HepG2 (cell line): ENCODE results near the gene DLG4. TPM values are rescaled to one million over a fixed set of nuclear protein-coding genes. Genes with fewer than 3 reads are reported as not detected.
A peak's percentile ranks its signal among the peaks of the same experiment; 100 is the strongest.

ENCODE experiments used
- CBX1 ChIP-seq: IDR thresholded peaks from one replicate; pipeline ENCODE4 v1.6.1; 2016; ENCODE audit warnings: antibody characterized with exemption, low read depth
- GTF2F1 ChIP-seq: fragments of 150-350 bp; IDR thresholded peaks from 2 replicates; pipeline ENCODE4 v1.6.1; 2014; ENCODE audit warnings: low read length
- HNRNPUL1 ChIP-seq: fragments of 200-400 bp; formaldehyde crosslinking; IDR thresholded peaks from 2 replicates; pipeline ENCODE4 v1.6.1; 2017; ENCODE audit warnings: low read depth, mild to moderate bottlenecking, low read length, moderate library complexity
- IRF2 ChIP-seq: IDR thresholded peaks from 2 replicates; pipeline ENCODE4 v1.6.1; 2018; ENCODE audit warnings: missing genetic modification reagents, missing compliant biosample characterization
- KAT2B ChIP-seq: fragments of 150-350 bp; IDR thresholded peaks from 2 replicates; pipeline ENCODE4 v1.6.1; 2014; ENCODE audit warnings: low read depth, low read length, borderline replicate concordance
- MBD4 ChIP-seq: IDR thresholded peaks from 2 replicates; pipeline ENCODE4 v1.6.1; 2012; ENCODE audit warnings: low read length, inconsistent platforms, borderline replicate concordance
- MEIS1 ChIP-seq: sonication (generic); formaldehyde crosslinking; IDR thresholded peaks from 2 replicates; pipeline ENCODE4 v1.9.0; 2021; ENCODE audit warnings: mild to moderate bottlenecking, missing genetic modification reagents, moderate library complexity, borderline replicate concordance
- NFYC ChIP-seq: IDR thresholded peaks from 2 replicates; pipeline ENCODE4 v1.6.1; 2016; ENCODE audit warnings: missing genetic modification reagents, missing compliant biosample characterization
- SMAD1 ChIP-seq: sonication (generic); formaldehyde crosslinking; IDR thresholded peaks from 2 replicates; pipeline ENCODE4 v1.4.0; 2020; ENCODE audit warnings: missing genetic modification reagents, low read depth, mild to moderate bottlenecking, borderline replicate concordance
- SRSF1 ChIP-seq: fragments of 200-400 bp; formaldehyde crosslinking; optimal IDR thresholded peaks from 2 replicates; pipeline ENCODE3; 2017; ENCODE audit warnings: mild to moderate bottlenecking, low read depth, low read length, moderate library complexity
- TGIF2 ChIP-seq: IDR thresholded peaks from 2 replicates; pipeline ENCODE4 v1.6.1; 2016; ENCODE audit warnings: control low read depth, missing compliant biosample characterization
- ZBTB1 ChIP-seq: sonication (generic); formaldehyde crosslinking; IDR thresholded peaks from 2 replicates; pipeline ENCODE4 v1.4.0; 2020; ENCODE audit warnings: missing genetic modification reagents, borderline replicate concordance
- ZNF160 ChIP-seq: sonication (generic); formaldehyde crosslinking; IDR thresholded peaks from 2 replicates; pipeline ENCODE4 v1.8.0; 2022; ENCODE audit warnings: mild to moderate bottlenecking, inconsistent platforms, missing genetic modification reagents
- ZNF256 ChIP-seq: sonication (generic); formaldehyde crosslinking; conservative IDR thresholded peaks from 2 replicates; pipeline ENCODE4 v1.4.0; 2020; ENCODE audit warnings: missing genetic modification reagents
- ZNF34 ChIP-seq: sonication (generic); formaldehyde crosslinking; IDR thresholded peaks from 2 replicates; pipeline ENCODE4 v1.4.0; 2020; ENCODE audit warnings: mild to moderate bottlenecking, missing genetic modification reagents, borderline replicate concordance
- ZNF382 ChIP-seq: sonication (generic); formaldehyde crosslinking; IDR thresholded peaks from 2 replicates; pipeline ENCODE4 v1.5.0; 2020; ENCODE audit warnings: missing genetic modification reagents, mild to moderate bottlenecking, borderline replicate concordance
- ZNF546 ChIP-seq: sonication (generic); formaldehyde crosslinking; conservative IDR thresholded peaks from 2 replicates; pipeline ENCODE4 v1.8.1; 2023; ENCODE audit warnings: mild to moderate bottlenecking, missing genetic modification reagents
- ZNF552 ChIP-seq: sonication (generic); formaldehyde crosslinking; IDR thresholded peaks from 2 replicates; pipeline ENCODE4 v1.9.0; 2022; ENCODE audit warnings: missing genetic modification reagents, mild to moderate bottlenecking, borderline replicate concordance
- ZNF670 ChIP-seq: sonication (generic); formaldehyde crosslinking; IDR thresholded peaks from 2 replicates; pipeline ENCODE4 v1.8.0; 2022; ENCODE audit warnings: mild to moderate bottlenecking, missing genetic modification reagents, borderline replicate concordance
- ZNF7 ChIP-seq: IDR thresholded peaks from 2 replicates; pipeline ENCODE4 v1.6.1; 2016; ENCODE audit warnings: missing biosample characterization, missing genetic modification reagents
- ZNF761 ChIP-seq: sonication (generic); formaldehyde crosslinking; conservative IDR thresholded peaks from 2 replicates; pipeline ENCODE4 v1.4.0; 2020; ENCODE audit warnings: mild to moderate bottlenecking, missing genetic modification reagents
- ZNF777 ChIP-seq: sonication (generic); formaldehyde crosslinking; IDR thresholded peaks from 2 replicates; pipeline ENCODE4 v1.4.0; 2020; ENCODE audit warnings: missing genetic modification reagents
- ZNF878 ChIP-seq: sonication (generic); formaldehyde crosslinking; IDR thresholded peaks from 2 replicates; pipeline ENCODE4 v1.8.1; 2023; ENCODE audit warnings: mild to moderate bottlenecking, missing genetic modification reagents, moderate library complexity
- ZNF879 ChIP-seq: sonication (generic); formaldehyde crosslinking; IDR thresholded peaks from 2 replicates; pipeline ENCODE4 v1.8.1; 2023; ENCODE audit warnings: missing genetic modification reagents
- ZSCAN9 ChIP-seq: IDR thresholded peaks from 2 replicates; pipeline ENCODE4 v1.6.1; 2016; ENCODE audit warnings: borderline replicate concordance
- polyA plus RNA-seq, 8 experiments: library from polyadenylated mRNA; depleted of rRNA in 3 of 8; stranded (reverse) in 7 of 8; unstranded in 1 of 8; fragments of >200 nt; fragmentation: Illumina TruSeq in 4 of 8; extraction: Trizol in 4 of 8; gene quantifications; 2 replicates each; pipeline versions ENCODE4 v1.2.1 to v1.2.3, GENCODE V29; 2011 to 2016; ENCODE audit warnings: low read depth in 4 of 8, missing spikeins in 1 of 8, mixed read lengths in 1 of 8; ENCODE audit not compliant: insufficient read depth in 1 of 8
- total RNA-seq, 5 experiments: library from RNA; depleted of rRNA; stranded (reverse); fragments of >200 nt; fragmentation: Illumina TruSeq; extraction: Trizol; gene quantifications; 2 replicates each; pipeline ENCODE4 v1.2.3, GENCODE V29; 2016; ENCODE audit warnings: low read depth in 1 of 5
- TF ChIP-seq, protein P1 (sequence below): sonication (generic); formaldehyde crosslinking; IDR thresholded peaks from 2 replicates; pipeline ENCODE4 v1.4.0; 2020; ENCODE audit warnings: mild to moderate bottlenecking, missing genetic modification reagents
- TF ChIP-seq, protein P2 (sequence below): sonication (generic); formaldehyde crosslinking; IDR thresholded peaks from 2 replicates; pipeline ENCODE4 v1.4.0; 2020; ENCODE audit warnings: missing genetic modification reagents
- TF ChIP-seq, protein P3 (sequence below): fragments of 450-650 bp; IDR thresholded peaks from 2 replicates; pipeline ENCODE4 v1.6.1; 2017; ENCODE audit warnings: mild to moderate bottlenecking

The DLG4 gene
- total and polyA plus RNA-seq, 2 of the 13 experiments (the other 11 are each of a cell fraction or from before 2014, with no cell fraction given) = 0.71 to 4.3 TPM

DNA sequence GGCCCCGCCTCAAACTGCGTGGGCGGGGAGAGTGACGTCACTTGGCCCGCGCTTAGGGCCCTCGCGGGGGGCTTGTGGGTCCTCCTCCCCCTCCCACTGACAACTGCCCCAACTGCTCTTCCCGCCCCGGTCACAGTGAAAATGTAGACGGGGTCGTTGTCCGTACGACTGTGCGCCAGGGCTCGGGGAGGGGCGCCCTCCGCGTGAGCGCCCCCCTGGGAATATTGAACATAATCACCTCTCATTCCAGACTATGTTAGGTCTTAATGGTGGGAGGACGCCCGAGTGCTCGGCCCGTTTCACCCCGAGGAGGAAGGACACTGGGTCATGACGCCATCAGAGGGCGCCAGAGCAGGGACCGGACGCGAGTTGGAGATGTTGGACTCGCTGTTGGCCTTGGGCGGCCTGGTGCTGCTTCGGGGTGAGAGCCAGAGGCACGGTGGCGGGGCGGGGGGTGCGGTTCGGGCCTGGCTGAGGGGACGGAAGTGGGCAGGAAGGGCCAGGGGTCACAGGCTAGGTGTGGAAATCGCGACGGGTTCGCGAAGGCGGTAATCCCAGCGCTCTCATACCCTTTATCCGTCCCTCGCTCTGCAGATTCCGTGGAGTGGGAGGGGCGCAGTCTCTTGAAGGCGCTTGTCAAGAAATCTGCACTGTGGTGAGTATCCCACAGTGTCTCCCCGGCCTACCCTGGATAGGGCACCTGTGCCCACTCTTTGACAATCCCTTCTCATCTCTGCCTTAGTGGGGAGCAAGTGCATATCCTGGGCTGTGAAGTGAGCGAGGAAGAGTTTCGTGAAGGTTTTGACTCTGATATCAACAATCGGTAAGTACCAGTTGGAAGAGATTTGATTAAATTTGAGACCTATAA is 32.8 kb upstream of the DLG4 start, which contains the start of gene ELP5 (continued):
- TF ChIP-seq ZNF256 (CRISPR knock-in tag) = no peak
- no peak for TF ChIP-seq SMAD1
- TF ChIP-seq ZNF160 (CRISPR knock-in tag) = peak; percentile 32; the same call in 1 of the 2 replicates
- 0 out of 2 replicates have a peak, but pooled peaks have one; percentile 38 for TF ChIP-seq MEIS1 (CRISPR knock-in tag)
- peak; percentile 40; the same call in 1 of the 2 replicates for TF ChIP-seq GTF2F1
- peak; percentile 71; the same call in 1 of the 2 replicates for TF ChIP-seq ZNF670 (CRISPR knock-in tag)
- TF ChIP-seq ZNF546 = no peak; the same call in 1 of the 2 replicates
- TF ChIP-seq KAT2B = no peak
- no peak for TF ChIP-seq ZSCAN9 (CRISPR knock-in tag)
- TF ChIP-seq ZNF7 (CRISPR knock-in tag) = no peak
- TF ChIP-seq SRSF1 = peak; percentile 60
- TF ChIP-seq ZNF879 (CRISPR knock-in tag) = no peak
- TF ChIP-seq, protein P1, sequence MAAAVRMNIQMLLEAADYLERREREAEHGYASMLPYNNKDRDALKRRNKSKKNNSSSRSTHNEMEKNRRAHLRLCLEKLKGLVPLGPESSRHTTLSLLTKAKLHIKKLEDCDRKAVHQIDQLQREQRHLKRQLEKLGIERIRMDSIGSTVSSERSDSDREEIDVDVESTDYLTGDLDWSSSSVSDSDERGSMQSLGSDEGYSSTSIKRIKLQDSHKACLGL (CRISPR knock-in tag) = peak; percentile 78
- TF ChIP-seq, protein P2, sequence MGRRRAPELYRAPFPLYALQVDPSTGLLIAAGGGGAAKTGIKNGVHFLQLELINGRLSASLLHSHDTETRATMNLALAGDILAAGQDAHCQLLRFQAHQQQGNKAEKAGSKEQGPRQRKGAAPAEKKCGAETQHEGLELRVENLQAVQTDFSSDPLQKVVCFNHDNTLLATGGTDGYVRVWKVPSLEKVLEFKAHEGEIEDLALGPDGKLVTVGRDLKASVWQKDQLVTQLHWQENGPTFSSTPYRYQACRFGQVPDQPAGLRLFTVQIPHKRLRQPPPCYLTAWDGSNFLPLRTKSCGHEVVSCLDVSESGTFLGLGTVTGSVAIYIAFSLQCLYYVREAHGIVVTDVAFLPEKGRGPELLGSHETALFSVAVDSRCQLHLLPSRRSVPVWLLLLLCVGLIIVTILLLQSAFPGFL (CRISPR knock-in tag) = no peak
- TF ChIP-seq ZNF761 (CRISPR knock-in tag) = peak; percentile 68
- no peak for TF ChIP-seq HNRNPUL1
- 0 out of 2 replicates have a peak, but pooled peaks have one; percentile 23 for TF ChIP-seq NFYC (CRISPR knock-in tag)
- TF ChIP-seq IRF2 (CRISPR knock-in tag) = peak; percentile 88
- TF ChIP-seq ZNF878 (CRISPR knock-in tag) = no peak
- no peak for TF ChIP-seq TGIF2 (CRISPR knock-in tag)
- no peak; the same call in 1 of the 2 replicates for TF ChIP-seq ZNF552 (CRISPR knock-in tag)
- TF ChIP-seq, protein P3, sequence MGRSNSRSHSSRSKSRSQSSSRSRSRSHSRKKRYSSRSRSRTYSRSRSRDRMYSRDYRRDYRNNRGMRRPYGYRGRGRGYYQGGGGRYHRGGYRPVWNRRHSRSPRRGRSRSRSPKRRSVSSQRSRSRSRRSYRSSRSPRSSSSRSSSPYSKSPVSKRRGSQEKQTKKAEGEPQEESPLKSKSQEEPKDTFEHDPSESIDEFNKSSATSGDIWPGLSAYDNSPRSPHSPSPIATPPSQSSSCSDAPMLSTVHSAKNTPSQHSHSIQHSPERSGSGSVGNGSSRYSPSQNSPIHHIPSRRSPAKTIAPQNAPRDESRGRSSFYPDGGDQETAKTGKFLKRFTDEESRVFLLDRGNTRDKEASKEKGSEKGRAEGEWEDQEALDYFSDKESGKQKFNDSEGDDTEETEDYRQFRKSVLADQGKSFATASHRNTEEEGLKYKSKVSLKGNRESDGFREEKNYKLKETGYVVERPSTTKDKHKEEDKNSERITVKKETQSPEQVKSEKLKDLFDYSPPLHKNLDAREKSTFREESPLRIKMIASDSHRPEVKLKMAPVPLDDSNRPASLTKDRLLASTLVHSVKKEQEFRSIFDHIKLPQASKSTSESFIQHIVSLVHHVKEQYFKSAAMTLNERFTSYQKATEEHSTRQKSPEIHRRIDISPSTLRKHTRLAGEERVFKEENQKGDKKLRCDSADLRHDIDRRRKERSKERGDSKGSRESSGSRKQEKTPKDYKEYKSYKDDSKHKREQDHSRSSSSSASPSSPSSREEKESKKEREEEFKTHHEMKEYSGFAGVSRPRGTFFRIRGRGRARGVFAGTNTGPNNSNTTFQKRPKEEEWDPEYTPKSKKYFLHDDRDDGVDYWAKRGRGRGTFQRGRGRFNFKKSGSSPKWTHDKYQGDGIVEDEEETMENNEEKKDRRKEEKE = no peak
- TF ChIP-seq ZBTB1 (CRISPR knock-in tag) = no peak
- TF ChIP-seq ZNF777 (CRISPR knock-in tag) = peak; percentile 69
- peak; percentile 53 for TF ChIP-seq CBX1
- TF ChIP-seq ZNF34 (CRISPR knock-in tag) = peak; percentile 57; the same call in 1 of the 2 replicates
- TF ChIP-seq MBD4 = no peak
- TF ChIP-seq ZNF382 (CRISPR knock-in tag) = no peak
